Measurements from ENCODE around the gene FAM98C. TPM values are rescaled to one million over a fixed set of nuclear protein-coding genes. Genes with fewer than 3 reads are reported as not detected.

The FAM98C gene
- total and polyA plus RNA-seq, 2 experiments from 2014 or later, result 9.9 to 20.2 TPM

DNA sequence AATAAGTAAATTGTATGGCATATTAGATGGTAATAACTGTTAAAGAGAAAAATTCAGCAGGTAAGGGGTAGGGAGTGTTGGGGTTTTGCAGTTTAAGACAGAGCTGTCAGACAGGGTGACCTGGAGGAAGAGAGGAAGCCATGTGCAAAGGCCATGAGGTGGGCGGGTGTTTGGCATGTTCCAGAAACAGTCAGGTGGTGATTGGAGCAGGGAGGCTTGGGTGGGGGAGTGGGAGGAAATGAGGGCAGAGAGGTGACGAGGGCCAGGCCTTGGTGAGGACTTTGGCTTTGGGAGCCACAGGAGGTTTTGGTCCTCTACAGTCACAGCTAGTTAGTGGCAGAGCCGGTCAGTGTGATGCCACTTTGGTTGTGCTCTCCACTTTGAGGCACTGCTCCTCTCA lies 50.7 kb downstream of the FAM98C start:
- no peaks in the 10 kb centered on the region for H4K20me1 ChIP-seq (ENCODE audit: insufficient read depth, poor library complexity, severe bottlenecking)
- no peak overlapping the region for H3K4me3 ChIP-seq
- H2AFZ ChIP-seq, result no peak overlapping the region
- H3K27me3 ChIP-seq, result no peaks in the 10 kb centered on the region
- H3K9me2 ChIP-seq (replicated peaks; ENCODE audit: insufficient read depth), result no peaks in the 10 kb centered on the region
- DNase-seq (ENCODE audit: low spot score), result no peak
- no peaks in the 10 kb centered on the region for H3K36me3 ChIP-seq (replicated peaks; ENCODE audit: insufficient read depth, low read depth)
- TF ChIP-seq, protein P1, sequence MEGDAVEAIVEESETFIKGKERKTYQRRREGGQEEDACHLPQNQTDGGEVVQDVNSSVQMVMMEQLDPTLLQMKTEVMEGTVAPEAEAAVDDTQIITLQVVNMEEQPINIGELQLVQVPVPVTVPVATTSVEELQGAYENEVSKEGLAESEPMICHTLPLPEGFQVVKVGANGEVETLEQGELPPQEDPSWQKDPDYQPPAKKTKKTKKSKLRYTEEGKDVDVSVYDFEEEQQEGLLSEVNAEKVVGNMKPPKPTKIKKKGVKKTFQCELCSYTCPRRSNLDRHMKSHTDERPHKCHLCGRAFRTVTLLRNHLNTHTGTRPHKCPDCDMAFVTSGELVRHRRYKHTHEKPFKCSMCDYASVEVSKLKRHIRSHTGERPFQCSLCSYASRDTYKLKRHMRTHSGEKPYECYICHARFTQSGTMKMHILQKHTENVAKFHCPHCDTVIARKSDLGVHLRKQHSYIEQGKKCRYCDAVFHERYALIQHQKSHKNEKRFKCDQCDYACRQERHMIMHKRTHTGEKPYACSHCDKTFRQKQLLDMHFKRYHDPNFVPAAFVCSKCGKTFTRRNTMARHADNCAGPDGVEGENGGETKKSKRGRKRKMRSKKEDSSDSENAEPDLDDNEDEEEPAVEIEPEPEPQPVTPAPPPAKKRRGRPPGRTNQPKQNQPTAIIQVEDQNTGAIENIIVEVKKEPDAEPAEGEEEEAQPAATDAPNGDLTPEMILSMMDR (IDR thresholded peaks at IDR 0.05; ENCODE audit: poor library complexity), result no peak
- no peak for TF ChIP-seq EZH2 (IDR thresholded peaks at IDR 0.05; ENCODE audit: borderline replicate concordance)
- no peak for TF ChIP-seq EZH2phosphoT487 (IDR thresholded peaks at IDR 0.05; ENCODE audit: low read depth, severe bottlenecking, unreplicated experiment)
- 82% methylated on average over 3 of the region's 3 CpGs for WGBS (ENCODE audit: low lambda C conversion rate, missing lambda C conversion rate)
- no peaks in the 10 kb centered on the region for H3K4me1 ChIP-seq (ENCODE audit: insufficient read depth)
- H3K27ac ChIP-seq, result no peak overlapping the region
- no peaks in the 10 kb centered on the region for H3K79me2 ChIP-seq
- H3K9me3 ChIP-seq (ENCODE audit: low read depth), result no peaks in the 10 kb centered on the region
- H3K4me2 ChIP-seq, result no peak overlapping the region

DNA sequence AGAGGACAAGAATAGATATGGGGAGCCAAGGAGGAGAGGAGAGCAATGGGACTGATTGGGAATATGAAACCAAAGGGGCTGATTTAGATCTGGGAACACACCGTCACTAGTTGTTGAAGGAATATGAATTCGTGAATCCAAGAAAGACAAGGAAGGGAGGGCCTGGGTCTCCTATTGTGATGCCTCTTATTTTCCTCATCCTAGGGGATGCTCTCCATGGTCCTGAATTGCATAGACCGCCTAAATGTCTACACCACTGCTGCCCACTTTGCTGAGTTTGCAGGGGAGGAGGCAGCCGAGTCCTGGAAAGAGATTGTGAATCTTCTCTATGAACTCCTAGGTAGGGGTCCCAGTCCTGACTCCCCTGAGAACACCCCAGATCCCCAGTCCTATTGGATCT lies 52.1 kb downstream of the FAM98C start:
- TF ChIP-seq, protein P1 (IDR thresholded peaks at IDR 0.05; ENCODE audit: poor library complexity), result no peak
- TF ChIP-seq EZH2 (IDR thresholded peaks at IDR 0.05; ENCODE audit: borderline replicate concordance), result no peak
- no peak for TF ChIP-seq EZH2phosphoT487 (IDR thresholded peaks at IDR 0.05; ENCODE audit: low read depth, severe bottlenecking, unreplicated experiment)

DNA sequence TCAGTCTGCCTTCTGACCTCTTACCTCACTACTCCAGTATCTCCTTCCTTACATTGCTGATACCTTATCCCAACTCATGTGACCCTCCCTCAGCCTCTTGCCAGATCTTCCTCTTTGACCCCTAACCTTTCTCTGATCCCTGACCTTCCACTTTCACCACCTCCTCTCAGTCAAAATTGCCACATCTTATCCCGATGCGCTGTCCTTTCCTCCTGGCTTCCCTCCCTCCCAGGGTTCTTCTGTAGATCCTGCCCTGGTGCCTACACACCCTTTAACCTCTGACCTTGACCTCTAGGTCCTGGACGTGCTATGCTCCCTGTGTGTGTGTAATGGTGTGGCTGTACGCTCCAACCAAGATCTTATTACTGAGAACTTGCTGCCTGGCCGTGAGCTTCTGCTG lies 54.3 kb downstream of the FAM98C start:
- H3K9me2 ChIP-seq (replicated peaks; ENCODE audit: insufficient read depth), result no peaks in the 10 kb centered on the region
- H3K79me2 ChIP-seq, result no peaks in the 10 kb centered on the region
- no peaks in the 10 kb centered on the region for H3K27me3 ChIP-seq
- H3K4me2 ChIP-seq, result no peak overlapping the region
- H3K4me3 ChIP-seq, result no peak overlapping the region
- H4K20me1 ChIP-seq (ENCODE audit: insufficient read depth, poor library complexity, severe bottlenecking), result no peaks in the 10 kb centered on the region
- 82% methylated on average over 5 of the region's 5 CpGs for WGBS (ENCODE audit: low lambda C conversion rate, missing lambda C conversion rate)
- H3K4me1 ChIP-seq (ENCODE audit: insufficient read depth), result no peaks in the 10 kb centered on the region
- TF ChIP-seq EZH2 (IDR thresholded peaks at IDR 0.05; ENCODE audit: borderline replicate concordance) (no peak), EZH2phosphoT487 (IDR thresholded peaks at IDR 0.05; ENCODE audit: low read depth, severe bottlenecking, unreplicated experiment) (no peak)
- TF ChIP-seq, protein P1 (IDR thresholded peaks at IDR 0.05; ENCODE audit: poor library complexity), result no peak
- H2AFZ ChIP-seq, result no peak overlapping the region
- H3K36me3 ChIP-seq (replicated peaks; ENCODE audit: insufficient read depth, low read depth), result no peaks in the 10 kb centered on the region
- no peak for DNase-seq (ENCODE audit: low spot score)
- H3K27ac ChIP-seq, result no peak overlapping the region
- no peaks in the 10 kb centered on the region for H3K9me3 ChIP-seq (ENCODE audit: low read depth)

More for the DNA sequence above, 52.1 kb downstream of the FAM98C start:
- H3K27me3 ChIP-seq, result no peaks in the 10 kb centered on the region
- H3K36me3 ChIP-seq (replicated peaks; ENCODE audit: insufficient read depth, low read depth), result no peaks in the 10 kb centered on the region
- no peak overlapping the region for H3K4me2 ChIP-seq
- H3K4me1 ChIP-seq (ENCODE audit: insufficient read depth), result no peaks in the 10 kb centered on the region
- no peaks in the 10 kb centered on the region for H3K79me2 ChIP-seq
- no peak overlapping the region for H3K4me3 ChIP-seq
- no peaks in the 10 kb centered on the region for H3K9me2 ChIP-seq (replicated peaks; ENCODE audit: insufficient read depth)
- 61% methylated on average over 4 of the region's 4 CpGs for whole genome bisulfite sequencing (ENCODE audit: low lambda C conversion rate, missing lambda C conversion rate)
- H3K9me3 ChIP-seq (ENCODE audit: low read depth), result no peaks in the 10 kb centered on the region
- H3K27ac ChIP-seq, result no peak overlapping the region
- no peak overlapping the region for H2AFZ ChIP-seq
- H4K20me1 ChIP-seq (ENCODE audit: insufficient read depth, poor library complexity, severe bottlenecking), result no peaks in the 10 kb centered on the region
- DNase-seq (ENCODE audit: low spot score), result peak; percentile 52
